Measurements from ENCODE around the gene NYAP2.

The NYAP2 gene

GRCh38 chr2:225456619-225457260, 57.2 kb downstream of the NYAP2 start:
- Mint-ChIP-seq H3K27me3 (ENCODE audit: low read depth) (peaks cover 17% of the 10 kb centered on the region), H3K36me3 (ENCODE audit: low read depth) (no peaks in the 10 kb centered on the region), H3K4me1 (ENCODE audit: low read depth) (no peaks in the 10 kb centered on the region), H3K9me3 (no peaks in the 10 kb centered on the region), H3K4me3 (no peak overlapping the region), H3K27ac (no peak overlapping the region)

GRCh38 chr2:225457482-225457881, 58.0 kb downstream of the NYAP2 start:
- H3K9me3 Mint-ChIP-seq, result no peaks in the 10 kb centered on the region
- no peaks in the 10 kb centered on the region for H3K4me1 Mint-ChIP-seq (ENCODE audit: low read depth)
- H3K4me3 Mint-ChIP-seq, result no peak overlapping the region
- H3K27me3 Mint-ChIP-seq (ENCODE audit: low read depth), result peaks cover 23% of the 10 kb centered on the region
- no peak overlapping the region for H3K27ac Mint-ChIP-seq
- H3K36me3 Mint-ChIP-seq (ENCODE audit: low read depth), result no peaks in the 10 kb centered on the region

- H3K36me3 Mint-ChIP-seq (ENCODE audit: low read depth), result no peaks in the 10 kb centered on the region
- no peaks in the 10 kb centered on the region for H3K9me3 Mint-ChIP-seq
- H3K27ac Mint-ChIP-seq, result no peak overlapping the region
- H3K27me3 Mint-ChIP-seq (ENCODE audit: low read depth), result peaks cover 23% of the 10 kb centered on the region
- H3K4me1 Mint-ChIP-seq (ENCODE audit: low read depth), result no peaks in the 10 kb centered on the region
- H3K4me3 Mint-ChIP-seq, result no peak overlapping the region
These were observed 59.1 kb downstream of the NYAP2 start for GRCh38 chr2:225458431-225459117.

GRCh38 chr2:225462417-225462816, 62.9 kb downstream of the NYAP2 start:
- Mint-ChIP-seq H3K27ac (no peak overlapping the region), H3K9me3 (no peaks in the 10 kb centered on the region), H3K4me1 (ENCODE audit: low read depth) (peaks cover 12% of the 10 kb centered on the region), H3K27me3 (ENCODE audit: low read depth) (peaks cover 14% of the 10 kb centered on the region), H3K36me3 (ENCODE audit: low read depth) (no peaks in the 10 kb centered on the region), H3K4me3 (no peak overlapping the region)

GRCh38 chr2:225462945-225463344, 63.4 kb downstream of the NYAP2 start:
- no peak overlapping the region for H3K27ac Mint-ChIP-seq
- H3K9me3 Mint-ChIP-seq, result no peaks in the 10 kb centered on the region
- no peaks in the 10 kb centered on the region for H3K36me3 Mint-ChIP-seq (ENCODE audit: low read depth)
- peaks cover 12% of the 10 kb centered on the region for H3K4me1 Mint-ChIP-seq (ENCODE audit: low read depth)
- peaks cover 14% of the 10 kb centered on the region for H3K27me3 Mint-ChIP-seq (ENCODE audit: low read depth)
- no peak overlapping the region for H3K4me3 Mint-ChIP-seq

GRCh38 chr2:225463449-225463848, 63.9 kb downstream of the NYAP2 start:
- Mint-ChIP-seq H3K27ac (no peak overlapping the region), H3K36me3 (ENCODE audit: low read depth) (no peaks in the 10 kb centered on the region), H3K9me3 (no peaks in the 10 kb centered on the region), H3K4me3 (no peak overlapping the region), H3K4me1 (ENCODE audit: low read depth) (peaks cover 12% of the 10 kb centered on the region), H3K27me3 (ENCODE audit: low read depth) (peaks cover 14% of the 10 kb centered on the region)

- Mint-ChIP-seq H3K27me3 (ENCODE audit: low read depth) (peaks cover 14% of the 10 kb centered on the region), H3K4me1 (ENCODE audit: low read depth) (peaks cover 12% of the 10 kb centered on the region), H3K27ac (peak overlapping the region; percentile 55), H3K4me3 (peak overlapping the region; percentile 63), H3K9me3 (no peaks in the 10 kb centered on the region), H3K36me3 (ENCODE audit: low read depth) (no peaks in the 10 kb centered on the region)
These were observed 65.0 kb downstream of the NYAP2 start for GRCh38 chr2:225464346-225465025.

GRCh38 chr2:225465827-225466226, 66.3 kb downstream of the NYAP2 start:
- no peak overlapping the region for H3K27ac Mint-ChIP-seq
- H3K9me3 Mint-ChIP-seq, result no peaks in the 10 kb centered on the region
- no peaks in the 10 kb centered on the region for H3K36me3 Mint-ChIP-seq (ENCODE audit: low read depth)
- H3K4me3 Mint-ChIP-seq, result no peak overlapping the region
- H3K27me3 Mint-ChIP-seq (ENCODE audit: low read depth), result peaks cover 11% of the 10 kb centered on the region
- peaks cover 12% of the 10 kb centered on the region for H3K4me1 Mint-ChIP-seq (ENCODE audit: low read depth)

- peaks cover 12% of the 10 kb centered on the region for H3K4me1 Mint-ChIP-seq (ENCODE audit: low read depth)
- no peaks in the 10 kb centered on the region for H3K9me3 Mint-ChIP-seq
- peaks cover 4% of the 10 kb centered on the region for H3K27me3 Mint-ChIP-seq (ENCODE audit: low read depth)
- no peak overlapping the region for H3K27ac Mint-ChIP-seq
- H3K4me3 Mint-ChIP-seq, result no peak overlapping the region
- H3K36me3 Mint-ChIP-seq (ENCODE audit: low read depth), result no peaks in the 10 kb centered on the region
These were observed 67.5 kb downstream of the NYAP2 start for GRCh38 chr2:225466891-225467604.

GRCh38 chr2:225468131-225468530, 68.6 kb downstream of the NYAP2 start:
- Mint-ChIP-seq H3K9me3 (no peaks in the 10 kb centered on the region), H3K27ac (no peak overlapping the region), H3K36me3 (ENCODE audit: low read depth) (no peaks in the 10 kb centered on the region), H3K4me3 (no peak overlapping the region), H3K4me1 (ENCODE audit: low read depth) (peaks cover 12% of the 10 kb centered on the region), H3K27me3 (ENCODE audit: low read depth) (no peaks in the 10 kb centered on the region)

GRCh38 chr2:225471039-225471438, 71.5 kb downstream of the NYAP2 start:
- Mint-ChIP-seq H3K36me3 (ENCODE audit: low read depth) (no peaks in the 10 kb centered on the region), H3K9me3 (no peaks in the 10 kb centered on the region), H3K4me1 (ENCODE audit: low read depth) (no peaks in the 10 kb centered on the region), H3K27me3 (ENCODE audit: low read depth) (no peaks in the 10 kb centered on the region), H3K4me3 (no peak overlapping the region), H3K27ac (no peak overlapping the region)

- no peaks in the 10 kb centered on the region for H3K9me3 Mint-ChIP-seq
- no peaks in the 10 kb centered on the region for H3K27me3 Mint-ChIP-seq (ENCODE audit: low read depth)
- H3K4me1 Mint-ChIP-seq (ENCODE audit: low read depth), result no peaks in the 10 kb centered on the region
- H3K4me3 Mint-ChIP-seq, result no peak overlapping the region
- H3K36me3 Mint-ChIP-seq (ENCODE audit: low read depth), result no peaks in the 10 kb centered on the region
- no peak overlapping the region for H3K27ac Mint-ChIP-seq
These were observed 72.0 kb downstream of the NYAP2 start for GRCh38 chr2:225471482-225471881.

GRCh38 chr2:225472161-225472560, 72.7 kb downstream of the NYAP2 start:
- no peaks in the 10 kb centered on the region for H3K4me1 Mint-ChIP-seq (ENCODE audit: low read depth)
- no peaks in the 10 kb centered on the region for H3K9me3 Mint-ChIP-seq
- no peaks in the 10 kb centered on the region for H3K27me3 Mint-ChIP-seq (ENCODE audit: low read depth)

GRCh38 chr2:225479386-225479785, 79.9 kb downstream of the NYAP2 start:
- no peak overlapping the region for H3K27ac Mint-ChIP-seq
- no peak overlapping the region for H3K4me3 Mint-ChIP-seq
- no peaks in the 10 kb centered on the region for H3K9me3 Mint-ChIP-seq
- no peaks in the 10 kb centered on the region for H3K36me3 Mint-ChIP-seq (ENCODE audit: low read depth)
- no peaks in the 10 kb centered on the region for H3K4me1 Mint-ChIP-seq (ENCODE audit: low read depth)
- peaks cover 17% of the 10 kb centered on the region for H3K27me3 Mint-ChIP-seq (ENCODE audit: low read depth)

More at GRCh38 chr2:225472161-225472560, 72.7 kb downstream of the NYAP2 start:
- Mint-ChIP-seq H3K4me3 (no peak overlapping the region), H3K36me3 (ENCODE audit: low read depth) (no peaks in the 10 kb centered on the region), H3K27ac (no peak overlapping the region)
